Activated B cell treated with CpG ODN at 0.5 μM for 24 hours (primary cell): ENCODE data around the gene RALB. TPM values are rescaled to one million over a fixed set of nuclear protein-coding genes. Genes with fewer than 3 reads are reported as not detected.
"Not testable (repeated sequence)": the region's sequence is repeated elsewhere in the genome, so short reads cannot be mapped to it uniquely, and the experiment has no call there.

Experiments used
- ATAC-seq: fragments of 200-7000 bp; cut with Tn5 transposase; one replicate; pipeline ENCODE4 v1.10.0; 2021; ENCODE audit warnings: low read depth, mild to moderate bottlenecking, moderate library complexity
- CTCF ChIA-PET: fragments of 350-600 bp; sonication (Branson Sonifier 250); formaldehyde crosslinking; loops from one replicate; lab custom pipeline; 2021; ENCODE audit warnings: antibody characterized with exemption; lab: Charles Lee
- POLR2A ChIA-PET: fragments of 350-600 bp; sonication (Branson Sonifier 250); formaldehyde crosslinking; loops from one replicate; lab custom pipeline; 2021; ENCODE audit warnings: antibody characterized with exemption; lab: Charles Lee
- DNase-seq: peaks from one replicate; pipeline ENCODE4 v3.0.0; 2022
- H3K27ac Mint-ChIP-seq: one replicate; pipeline ENCODE4 v1.8.0; 2020; ENCODE audit warnings: mixed read lengths
- H3K27me3 Mint-ChIP-seq: one replicate; pipeline ENCODE4 v1.8.0; 2021; ENCODE audit warnings: mixed read lengths
- H3K36me3 Mint-ChIP-seq: one replicate; pipeline ENCODE4 v1.8.0; 2021; ENCODE audit warnings: low read depth, mixed read lengths
- H3K4me1 Mint-ChIP-seq: one replicate; pipeline ENCODE4 v1.8.0; 2021; ENCODE audit warnings: mixed read lengths
- H3K4me3 Mint-ChIP-seq: one replicate; pipeline ENCODE4 v1.8.0; 2020; ENCODE audit warnings: mild to moderate bottlenecking, mixed read lengths
- H3K9me3 Mint-ChIP-seq: one replicate; pipeline ENCODE4 v1.8.0; 2020; ENCODE audit warnings: mixed read lengths
- intact Hi-C: fragments of 100-400 bp; cut with micrococcal nuclease; formaldehyde crosslinking; loops from one replicate; pipeline ENCODE4 v1.15.1; 2024
- total RNA-seq: library from RNA; stranded (reverse); gene quantifications from 2 replicates; pipeline ENCODE4 v1.2.3, GENCODE V29; 2022
- TF ChIP-seq, protein P1 (sequence below): fragments of 200-600 bp; IDR thresholded peaks from one replicate; pipeline ENCODE4 v1.8.0; 2022; ENCODE audit warnings: antibody characterized with exemption, mild to moderate bottlenecking

Gene RALB
- total RNA-seq, 1 donor from 2014 or later: 33.4 TPM

- TF ChIP-seq, protein P1, sequence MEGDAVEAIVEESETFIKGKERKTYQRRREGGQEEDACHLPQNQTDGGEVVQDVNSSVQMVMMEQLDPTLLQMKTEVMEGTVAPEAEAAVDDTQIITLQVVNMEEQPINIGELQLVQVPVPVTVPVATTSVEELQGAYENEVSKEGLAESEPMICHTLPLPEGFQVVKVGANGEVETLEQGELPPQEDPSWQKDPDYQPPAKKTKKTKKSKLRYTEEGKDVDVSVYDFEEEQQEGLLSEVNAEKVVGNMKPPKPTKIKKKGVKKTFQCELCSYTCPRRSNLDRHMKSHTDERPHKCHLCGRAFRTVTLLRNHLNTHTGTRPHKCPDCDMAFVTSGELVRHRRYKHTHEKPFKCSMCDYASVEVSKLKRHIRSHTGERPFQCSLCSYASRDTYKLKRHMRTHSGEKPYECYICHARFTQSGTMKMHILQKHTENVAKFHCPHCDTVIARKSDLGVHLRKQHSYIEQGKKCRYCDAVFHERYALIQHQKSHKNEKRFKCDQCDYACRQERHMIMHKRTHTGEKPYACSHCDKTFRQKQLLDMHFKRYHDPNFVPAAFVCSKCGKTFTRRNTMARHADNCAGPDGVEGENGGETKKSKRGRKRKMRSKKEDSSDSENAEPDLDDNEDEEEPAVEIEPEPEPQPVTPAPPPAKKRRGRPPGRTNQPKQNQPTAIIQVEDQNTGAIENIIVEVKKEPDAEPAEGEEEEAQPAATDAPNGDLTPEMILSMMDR: no peak
- H3K9me3 Mint-ChIP-seq: no peaks in the 10 kb centered on the region
- ChIA-PET CTCF (no interaction called here), POLR2A (no interaction called here)
- intact Hi-C loops: no loop called here
- no peaks in the 10 kb centered on the region for H3K4me1 Mint-ChIP-seq
- H3K36me3 Mint-ChIP-seq: no peaks in the 10 kb centered on the region
- ATAC-seq (no peak), DNase-seq (no peak)
- H3K4me3 Mint-ChIP-seq: no peak overlapping the region
- H3K27ac Mint-ChIP-seq: no peak overlapping the region
- peaks cover 7% of the 10 kb centered on the region for H3K27me3 Mint-ChIP-seq
Observed at GRCh38 chr2:120319686-120320317, 67.2 kb downstream of the RALB start.

GRCh38 chr2:120320318-120320851, 67.7 kb downstream of the RALB start:
- POLR2A ChIA-PET: no interaction called here
- Mint-ChIP-seq H3K27me3 (peaks cover 7% of the 10 kb centered on the region), H3K9me3 (no peaks in the 10 kb centered on the region), H3K27ac (no peak overlapping the region), H3K4me1 (no peaks in the 10 kb centered on the region), H3K4me3 (no peak overlapping the region), H3K36me3 (no peaks in the 10 kb centered on the region)
- no peak for DNase-seq
- intact Hi-C loops: no loop called here
- CTCF ChIA-PET: no interaction called here
- TF ChIP-seq, protein P1: no peak
- ATAC-seq: no peak

DNA sequence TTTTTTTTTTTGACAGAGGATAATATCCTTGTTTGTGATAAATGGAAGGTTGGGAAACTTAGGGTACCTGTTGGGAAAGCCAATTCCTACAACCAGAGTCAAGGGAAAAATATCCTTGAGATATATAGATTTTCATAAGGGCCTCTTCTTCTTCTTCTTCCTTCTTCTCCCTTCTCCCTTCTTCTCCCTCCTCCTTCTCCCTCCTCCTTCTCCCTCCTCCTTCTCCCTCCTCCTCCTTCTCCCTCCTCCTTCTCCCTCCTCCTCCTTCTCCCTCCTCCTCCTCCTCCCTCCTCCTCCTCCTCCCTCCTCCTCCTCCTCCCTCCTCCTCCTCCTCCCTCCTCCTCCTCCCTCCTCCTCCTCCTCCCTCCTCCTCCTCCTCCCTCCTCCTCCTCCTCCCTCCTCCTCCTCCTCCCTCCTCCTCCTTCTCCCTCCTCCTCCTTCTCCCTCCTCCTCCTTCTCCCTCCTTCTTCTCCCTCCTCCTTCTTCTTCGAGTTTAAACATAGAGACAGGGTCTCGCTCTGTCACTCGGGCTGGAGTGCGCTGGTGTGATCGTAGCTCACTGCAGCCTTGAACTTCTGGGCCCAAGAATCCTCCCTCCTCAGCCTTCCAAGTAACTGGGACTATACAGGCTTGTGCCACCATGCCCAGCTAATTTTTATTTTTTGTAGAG, 68.4 kb downstream of the RALB start:
- H3K4me3 Mint-ChIP-seq, H3K9me3 Mint-ChIP-seq, intact Hi-C loops, H3K27ac Mint-ChIP-seq, DNase-seq, POLR2A ChIA-PET, H3K36me3 Mint-ChIP-seq, CTCF ChIA-PET, ATAC-seq, H3K4me1 Mint-ChIP-seq: not testable (repeated sequence)
- H3K27me3 Mint-ChIP-seq: peaks cover 10% of the 10 kb centered on the region

GRCh38 chr2:120321721-120322284, 69.2 kb downstream of the RALB start:
- DNase-seq (no peak), ATAC-seq (no peak)
- Mint-ChIP-seq H3K27ac (no peak overlapping the region), H3K4me3 (no peak overlapping the region), H3K9me3 (no peaks in the 10 kb centered on the region), H3K4me1 (no peaks in the 10 kb centered on the region), H3K36me3 (no peaks in the 10 kb centered on the region), H3K27me3 (peaks cover 12% of the 10 kb centered on the region)
- intact Hi-C loops: no loop called here
- TF ChIP-seq, protein P1: no peak
- ChIA-PET POLR2A (no interaction called here), CTCF (no interaction called here)

GRCh38 chr2:120322329-120322728, 69.7 kb downstream of the RALB start:
- no peak overlapping the region for H3K27ac Mint-ChIP-seq
- ChIA-PET CTCF (no interaction called here), POLR2A (no interaction called here)
- H3K4me3 Mint-ChIP-seq: no peak overlapping the region
- DNase-seq (no peak), ATAC-seq (no peak)
- TF ChIP-seq, protein P1: no peak
- no peaks in the 10 kb centered on the region for H3K36me3 Mint-ChIP-seq
- intact Hi-C loops: no loop called here
- no peaks in the 10 kb centered on the region for H3K9me3 Mint-ChIP-seq
- peaks cover 17% of the 10 kb centered on the region for H3K27me3 Mint-ChIP-seq
- peaks cover 2% of the 10 kb centered on the region for H3K4me1 Mint-ChIP-seq
